RWPE1 (cell line): ENCODE data around the gene AKAP8.

Experiments used
- CTCF ChIA-PET: fragments of 350-600 bp; sonication (Branson Sonifier 250); formaldehyde crosslinking; extraction: SDS; loops from one replicate; lab custom pipeline; 2021; lab: Yijun Ruan, JAX
- POLR2A ChIA-PET: fragments of 400-600 bp; formaldehyde crosslinking; extraction: SDS; loops from one replicate; lab custom pipeline; 2020; ENCODE audit warnings: antibody characterized with exemption; ENCODE audit not compliant: low non-redundant PET; lab: Yijun Ruan, JAX
- DNase-seq: peaks from one replicate; pipeline ENCODE4 v3.0.0; 2012; ENCODE audit warnings: low spot score
- H3K27ac ChIP-seq: fragments of 450-650 bp; 2 replicates; pipeline ENCODE4 v1.5.1; 2017
- TF ChIP-seq, protein P1 (sequence below): fragments of 450-650 bp; conservative IDR thresholded peaks from 2 replicates; pipeline ENCODE4 v1.5.1; 2017; ENCODE audit warnings: low read depth, mild to moderate bottlenecking

Gene AKAP8

DNA sequence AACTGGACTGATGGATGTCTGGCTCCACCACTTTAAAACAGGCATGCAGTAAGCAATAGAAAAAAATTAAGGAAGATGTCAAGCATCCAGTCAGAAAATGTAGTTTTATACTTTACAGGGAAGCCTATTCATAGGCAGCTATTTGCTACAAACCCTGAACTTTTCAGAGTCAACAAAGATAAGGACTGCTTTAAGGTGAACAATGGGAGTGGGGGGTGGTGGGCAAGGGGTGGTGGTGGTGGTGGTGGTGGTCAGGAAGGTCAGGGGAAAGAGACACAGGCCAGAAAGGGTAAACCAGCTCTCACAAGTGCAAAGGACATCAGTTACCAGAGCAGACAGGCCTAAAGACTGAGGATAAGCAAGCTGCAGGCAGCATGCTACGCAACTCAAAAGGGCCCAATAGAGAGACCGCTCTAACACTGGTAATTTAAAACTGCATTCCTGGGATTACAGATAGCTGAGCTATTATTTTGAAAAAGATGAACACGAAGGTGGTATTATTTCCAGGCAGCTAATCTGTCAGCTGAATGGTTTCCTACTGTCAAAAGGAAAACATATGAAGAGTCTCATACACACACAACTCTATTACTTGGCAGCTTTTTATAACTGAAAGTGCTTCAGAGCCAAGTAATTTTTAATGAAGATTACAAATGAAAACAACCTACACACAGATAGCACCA is 62.1 kb downstream of the AKAP8 start:
- ChIA-PET POLR2A (no interaction called here), CTCF (interaction anchor here (0.5 to 1.1 kb wide), 2 partner anchors 24 to 28 kb away, joined by 3 read pairs; no protein-coding TSS in a partner anchor)
- no peak for DNase-seq
- H3K27ac ChIP-seq = peak overlapping the region; percentile 63; the same call in 1 of the 2 replicates
- TF ChIP-seq, protein P1, sequence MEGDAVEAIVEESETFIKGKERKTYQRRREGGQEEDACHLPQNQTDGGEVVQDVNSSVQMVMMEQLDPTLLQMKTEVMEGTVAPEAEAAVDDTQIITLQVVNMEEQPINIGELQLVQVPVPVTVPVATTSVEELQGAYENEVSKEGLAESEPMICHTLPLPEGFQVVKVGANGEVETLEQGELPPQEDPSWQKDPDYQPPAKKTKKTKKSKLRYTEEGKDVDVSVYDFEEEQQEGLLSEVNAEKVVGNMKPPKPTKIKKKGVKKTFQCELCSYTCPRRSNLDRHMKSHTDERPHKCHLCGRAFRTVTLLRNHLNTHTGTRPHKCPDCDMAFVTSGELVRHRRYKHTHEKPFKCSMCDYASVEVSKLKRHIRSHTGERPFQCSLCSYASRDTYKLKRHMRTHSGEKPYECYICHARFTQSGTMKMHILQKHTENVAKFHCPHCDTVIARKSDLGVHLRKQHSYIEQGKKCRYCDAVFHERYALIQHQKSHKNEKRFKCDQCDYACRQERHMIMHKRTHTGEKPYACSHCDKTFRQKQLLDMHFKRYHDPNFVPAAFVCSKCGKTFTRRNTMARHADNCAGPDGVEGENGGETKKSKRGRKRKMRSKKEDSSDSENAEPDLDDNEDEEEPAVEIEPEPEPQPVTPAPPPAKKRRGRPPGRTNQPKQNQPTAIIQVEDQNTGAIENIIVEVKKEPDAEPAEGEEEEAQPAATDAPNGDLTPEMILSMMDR = no peak

DNA sequence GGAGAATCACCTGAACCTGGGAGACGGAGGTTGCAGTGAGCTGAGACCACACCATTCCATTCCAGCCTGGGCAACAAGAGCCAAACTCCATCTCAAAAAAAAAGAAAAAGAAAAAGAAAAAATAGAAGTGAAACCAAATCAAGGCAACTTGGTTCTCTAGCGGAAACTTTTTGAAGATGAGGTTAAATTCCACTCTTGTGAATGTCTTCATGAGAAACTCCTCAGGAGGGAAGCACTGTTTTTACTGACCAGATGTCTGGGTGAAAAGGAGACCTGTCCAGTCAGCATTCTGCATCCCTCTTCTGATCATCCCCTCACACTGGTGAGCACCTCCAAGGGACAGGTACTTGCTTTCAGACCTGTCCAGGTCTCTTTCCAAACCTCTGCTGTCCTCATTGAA is 63.1 kb downstream of the AKAP8 start:
- DNase-seq = no peak
- TF ChIP-seq, protein P1 = no peak
- ChIA-PET POLR2A (no interaction called here), CTCF (interaction anchor here (0.6 kb wide), 1 partner anchor 78 kb away, joined by 4 read pairs; no protein-coding TSS in a partner anchor)
- peak overlapping the region; percentile 63 for H3K27ac ChIP-seq

DNA sequence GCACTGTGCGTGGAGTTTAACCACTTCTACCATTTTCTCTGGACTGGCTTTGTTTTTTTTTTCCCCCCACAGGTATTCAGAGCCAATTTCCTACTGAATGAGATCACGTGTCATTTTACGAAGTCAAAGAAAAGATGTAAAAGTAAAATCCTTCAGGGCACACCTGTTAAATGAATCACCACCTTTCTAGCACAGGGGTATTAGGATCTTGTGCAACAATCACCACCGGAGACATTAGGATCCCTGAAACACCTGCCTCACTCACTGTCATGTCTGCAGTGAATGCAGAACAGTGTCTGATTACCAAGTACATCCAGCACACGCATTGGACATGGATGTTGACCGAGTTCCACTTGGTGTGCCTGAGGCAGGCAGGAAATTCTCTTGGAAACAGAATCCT is 64.5 kb downstream of the AKAP8 start:
- peak; percentile 86 for DNase-seq
- CTCF ChIA-PET = no interaction called here
- TF ChIP-seq, protein P1 = no peak
- POLR2A ChIA-PET = no interaction called here
- peak overlapping the region; percentile 63 for H3K27ac ChIP-seq

DNA sequence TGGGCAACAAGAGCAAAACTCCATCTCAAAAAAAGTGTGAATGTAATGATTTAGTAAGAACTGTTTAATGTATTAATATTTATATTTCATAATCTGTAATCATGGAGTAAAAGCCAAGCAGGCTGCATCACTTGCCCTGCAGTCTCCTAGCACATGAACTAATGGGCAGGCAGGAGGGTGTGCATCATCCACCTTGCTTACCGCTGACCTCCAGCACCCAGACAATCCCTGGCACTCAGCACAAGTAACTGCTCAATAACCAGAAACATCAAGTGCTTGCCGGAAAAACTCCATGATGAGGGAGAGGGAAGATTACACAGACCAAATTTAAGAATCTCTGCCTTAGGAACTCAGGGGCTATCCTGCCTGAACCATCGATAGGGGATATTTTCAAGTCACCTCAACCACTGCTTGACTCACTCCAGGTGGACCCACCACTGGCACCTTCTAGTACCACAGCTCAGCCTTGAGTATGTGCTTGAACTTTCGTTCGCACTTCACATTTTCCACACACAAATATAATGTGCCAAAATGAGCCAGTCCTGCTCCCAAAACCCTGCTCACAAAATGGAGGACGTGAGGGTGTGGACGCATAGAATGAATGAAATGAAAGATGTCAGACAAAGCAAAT is 65.8 kb downstream of the AKAP8 start:
- TF ChIP-seq, protein P1 = no peak
- CTCF ChIA-PET = no interaction called here
- DNase-seq = no peak
- POLR2A ChIA-PET = no interaction called here
- peak overlapping the region; percentile 31; the same call in 1 of the 2 replicates for H3K27ac ChIP-seq

DNA sequence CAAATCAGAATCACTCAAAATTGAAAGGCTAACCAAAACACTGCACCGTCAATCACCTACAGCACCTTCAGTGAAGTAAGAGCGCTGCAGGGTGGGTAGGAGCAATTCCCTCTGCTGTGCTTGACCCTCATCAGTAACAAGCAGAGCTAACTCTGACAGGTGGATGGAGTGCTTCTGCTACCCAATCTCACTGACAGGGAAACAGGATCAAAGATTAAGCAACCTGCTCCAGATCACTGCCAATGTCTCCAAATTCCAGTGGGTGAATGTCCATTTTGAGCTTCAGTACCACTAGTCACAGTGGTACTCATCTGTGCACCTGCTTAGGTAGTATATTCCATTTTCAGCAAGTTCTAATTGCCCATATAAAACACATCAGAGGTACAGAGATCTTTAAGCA is 72.4 kb downstream of the AKAP8 start:
- ChIA-PET POLR2A (no interaction called here), CTCF (no interaction called here)
- DNase-seq = no peak
- TF ChIP-seq, protein P1 = no peak
- H3K27ac ChIP-seq = no peak overlapping the region

DNA sequence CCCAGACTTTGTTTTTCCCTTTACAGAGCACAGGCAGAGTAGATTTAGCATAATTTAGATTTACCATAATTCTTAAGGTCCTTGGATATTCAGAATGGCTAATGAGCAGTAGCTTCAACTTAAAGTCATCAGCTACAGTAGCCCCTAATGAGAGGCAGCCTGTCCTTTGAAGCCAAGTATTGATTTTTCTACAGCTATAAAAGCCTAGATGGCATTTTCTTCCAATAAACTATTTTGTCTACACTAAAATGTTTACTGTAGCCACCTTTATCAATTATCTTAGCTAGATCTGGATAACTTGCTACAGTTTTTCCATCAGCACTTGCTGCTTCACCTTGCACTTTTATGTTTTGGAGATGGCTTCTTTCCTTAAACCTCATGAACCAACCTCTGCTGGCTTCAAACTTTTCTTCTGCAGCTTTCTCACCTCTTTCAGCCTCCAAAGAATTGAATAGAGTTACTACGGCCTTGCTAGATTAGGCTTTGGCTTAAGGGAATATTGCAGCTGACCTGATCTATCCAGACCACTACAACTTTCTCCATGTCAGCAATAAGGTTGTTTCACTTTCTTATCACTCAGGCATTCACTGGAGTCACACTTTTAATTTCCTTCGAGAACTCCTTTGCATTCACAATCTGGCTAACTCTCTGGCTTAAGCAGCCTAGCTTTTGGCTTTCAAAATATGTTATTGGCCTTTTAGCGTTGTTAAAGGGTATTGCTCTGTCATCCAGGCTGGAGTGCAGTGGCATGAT is 73.8 kb downstream of the AKAP8 start:
- POLR2A ChIA-PET = no interaction called here
- CTCF ChIA-PET = no interaction called here

More for the DNA sequence above, 73.8 kb downstream of the AKAP8 start:
- H3K27ac ChIP-seq = no peak overlapping the region
- no peak for DNase-seq
- TF ChIP-seq, protein P1 = no peak
